ENCODE results near the gene KRTAP1-5.
A peak's percentile ranks its signal among the peaks of the same experiment; 100 is the strongest.
"Not testable (repeated sequence)": the region's sequence is repeated elsewhere in the genome, so short reads cannot be mapped to it uniquely, and the experiment has no call there.

Gene KRTAP1-5

DNA sequence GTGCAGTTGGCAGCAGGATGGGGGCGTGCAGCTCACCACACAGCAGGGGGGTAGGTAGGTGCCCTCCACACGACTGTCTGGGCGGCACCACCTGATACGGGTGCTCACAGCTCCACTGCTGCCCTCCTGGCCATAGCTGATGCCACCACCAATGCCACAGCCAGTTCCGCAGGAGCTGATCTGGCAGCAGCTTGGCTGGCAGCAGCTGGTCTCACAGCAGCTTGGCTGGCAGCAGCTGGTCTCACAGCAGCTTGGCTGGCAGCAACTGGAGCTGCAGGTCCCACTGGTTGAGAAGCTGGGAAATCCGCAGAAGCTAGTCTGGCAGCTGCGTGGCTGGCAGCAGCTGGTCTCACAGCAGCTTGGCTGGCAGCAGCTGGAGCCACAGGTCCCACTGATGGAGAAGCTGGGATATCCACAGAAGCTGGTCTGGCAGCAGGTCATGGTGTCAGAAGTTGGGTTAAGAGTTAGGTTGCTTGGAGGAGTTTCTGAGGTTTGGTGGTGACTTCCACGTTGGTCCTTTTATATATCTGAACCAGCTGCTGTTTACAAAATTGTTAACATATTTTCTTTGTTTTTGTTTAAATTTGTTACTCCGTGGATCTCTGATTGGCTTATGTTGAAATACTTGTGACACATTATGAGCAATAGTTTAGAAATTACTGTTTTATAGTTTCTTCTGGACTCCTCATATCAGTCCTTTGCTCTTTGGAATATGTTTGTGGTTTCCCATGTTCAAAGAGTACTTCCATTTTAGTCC is at the start of gene KRTAP1-5:
TSS of gene KRTAP1-5 (minus strand) at position 494 of the 757 bp plus-strand sequence. CDS start at position 441, 53 bp downstream.
- no peak for DNase-seq

GRCh38 chr17:41076788-41077187 is 49.8 kb upstream of the KRTAP1-5 start:
- no peak for DNase-seq

DNA sequence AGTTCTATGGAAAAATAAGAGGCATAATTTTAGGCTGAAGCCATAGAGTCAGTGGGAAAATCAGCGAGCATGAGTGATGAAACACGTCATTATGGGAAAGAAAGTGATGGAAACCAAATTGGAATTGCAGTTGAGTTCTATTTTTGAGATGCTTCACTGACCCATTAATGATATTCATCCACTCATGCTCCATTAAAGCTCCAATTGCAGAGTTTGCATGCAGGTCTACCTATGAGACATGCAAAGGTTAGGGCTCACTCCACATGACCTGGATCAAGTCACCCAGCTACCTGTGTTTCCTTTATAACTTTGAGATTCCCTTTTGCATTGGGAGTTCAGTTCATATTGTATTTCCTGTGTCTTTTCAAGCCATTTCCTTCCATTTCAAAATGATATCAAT is 46.7 kb upstream of the KRTAP1-5 start:
- no peak for DNase-seq

GRCh38 chr17:41071606-41072360 is 44.8 kb upstream of the KRTAP1-5 start:
- no peak for DNase-seq

- peak; percentile 42 to 58 for DNase-seq
Observed at GRCh38 chr17:41069031-41069430, 42.0 kb upstream of the KRTAP1-5 start.

- DNase-seq = no peak
Observed at GRCh38 chr17:41067281-41067680, 40.3 kb upstream of the KRTAP1-5 start.

DNA sequence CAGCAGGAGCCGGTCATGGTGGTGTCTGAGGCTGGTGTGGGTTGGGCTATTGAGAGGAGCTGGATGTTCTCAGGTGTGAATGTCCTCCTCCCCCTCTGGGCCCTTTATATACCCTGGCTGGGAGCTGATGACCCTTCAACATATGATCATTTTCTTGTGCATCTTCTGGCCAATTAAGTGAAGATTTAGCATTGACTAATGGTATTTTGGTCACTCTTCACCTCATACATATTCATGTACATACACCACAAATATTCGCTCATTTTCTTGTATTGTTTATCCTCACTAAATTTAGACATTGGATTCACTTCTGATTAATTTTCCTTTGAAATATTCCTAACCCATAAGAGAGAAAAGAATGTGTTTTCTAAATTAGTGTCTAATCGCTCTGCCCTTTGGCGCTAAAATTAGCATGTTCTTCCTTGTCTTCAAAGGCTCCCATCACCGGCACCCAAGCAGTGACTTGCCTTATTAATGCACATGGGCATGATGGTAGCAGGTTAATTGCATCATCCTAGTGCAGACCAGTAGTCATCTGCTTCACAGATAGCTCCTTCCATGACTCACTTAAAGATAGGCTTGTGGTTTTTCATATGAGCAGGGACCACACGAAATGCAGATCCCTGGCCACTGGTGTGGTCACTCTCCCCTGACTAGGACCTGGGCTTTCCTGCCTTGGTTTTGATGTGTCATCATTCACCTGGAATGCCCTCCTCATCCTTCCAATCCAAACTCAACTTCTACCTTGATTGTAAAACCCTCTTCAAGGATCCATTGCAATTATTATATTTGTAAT is 39.0 kb upstream of the KRTAP1-5 start, which contains the start of gene KRTAP2-4:
TSS of gene KRTAP2-4 (minus strand) at position 51 of the 796 bp plus-strand sequence. CDS start at position 17, 34 bp downstream.
- DNase-seq = peak; percentile 34 to 58

DNA sequence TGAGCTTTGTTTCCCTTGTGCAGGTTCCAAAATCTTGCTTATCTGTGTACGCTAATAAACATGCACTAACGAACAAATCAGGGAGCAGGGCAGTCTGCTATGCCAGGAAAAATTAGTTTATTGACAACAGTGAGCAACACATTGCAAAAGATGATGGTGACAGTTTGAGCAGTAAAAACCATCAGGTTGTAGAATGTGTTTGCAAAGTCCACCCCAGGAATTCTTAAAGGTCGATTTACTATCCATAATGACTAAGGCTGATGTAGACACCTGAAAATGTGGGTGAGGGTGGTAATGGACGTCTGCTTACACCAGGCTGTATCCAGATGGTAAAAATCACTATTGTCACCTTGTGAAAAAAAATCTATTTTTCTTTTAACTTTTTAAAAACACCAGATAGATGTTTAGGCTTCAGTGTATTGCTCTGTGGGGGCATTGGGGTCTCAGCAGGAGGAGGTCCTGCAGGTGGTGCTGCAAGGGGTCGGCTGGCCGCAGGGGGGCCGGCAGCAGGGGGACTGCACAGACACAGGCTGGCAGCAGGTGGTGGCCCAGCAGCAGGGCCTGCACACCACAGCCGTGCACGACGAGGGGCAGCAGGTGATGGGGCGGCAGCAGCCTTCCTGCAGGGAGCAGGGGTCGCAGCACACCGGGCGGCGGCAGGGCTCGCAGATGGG is 38.1 kb upstream of the KRTAP1-5 start:
- not testable (repeated sequence) for DNase-seq

- DNase-seq = no peak
Observed at GRCh38 chr17:41064301-41064700, 37.3 kb upstream of the KRTAP1-5 start.

DNA sequence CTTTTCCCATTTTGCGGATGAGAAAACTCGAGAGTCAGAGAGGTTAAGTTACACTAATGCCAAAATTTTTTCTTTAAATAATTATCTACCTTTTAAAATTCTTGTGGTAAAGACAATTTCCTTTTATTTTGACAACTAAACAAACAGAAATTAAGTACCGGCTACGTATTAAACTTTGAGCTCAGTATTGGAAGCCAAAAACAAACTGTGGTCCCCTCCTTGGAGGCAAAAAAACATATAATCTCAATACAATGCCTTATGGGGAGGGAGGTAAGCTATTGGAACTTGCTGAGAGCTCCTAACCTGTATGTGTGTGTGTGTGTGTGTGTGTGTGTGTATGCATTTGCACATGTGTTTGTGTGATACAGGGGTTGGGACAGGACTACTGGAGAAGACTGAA is 36.4 kb upstream of the KRTAP1-5 start:
- DNase-seq = no peak

DNA sequence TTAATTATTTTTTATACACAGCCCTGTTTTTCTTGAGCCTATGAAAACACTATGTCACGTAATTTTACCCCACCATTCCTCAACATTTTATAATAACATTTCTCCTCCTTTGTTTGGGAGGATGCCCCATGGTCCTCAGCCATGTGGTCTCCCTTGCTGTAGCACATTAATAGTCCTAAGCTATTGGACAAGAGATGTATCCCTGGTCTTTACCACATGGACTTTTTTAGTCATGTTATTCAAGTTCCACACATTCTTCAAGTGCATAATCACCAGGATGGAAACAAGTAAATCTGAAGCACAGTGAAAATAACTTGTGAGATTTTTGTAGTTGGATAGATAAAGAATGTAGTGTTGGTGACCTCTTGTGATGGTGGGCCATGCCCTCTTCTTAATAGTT is 35.0 kb upstream of the KRTAP1-5 start:
- no peak for DNase-seq

- no peak for DNase-seq
Observed at GRCh38 chr17:41060052-41060604, 33.1 kb upstream of the KRTAP1-5 start, which contains the start of gene KRTAP2-3. Gene KRTAP2-3 (minus strand): TSS chr17:41060114. CDS start chr17:41060050, 64 bp downstream.

GRCh38 chr17:41059276-41060051 is 32.5 kb upstream of the KRTAP1-5 start:
- not testable (repeated sequence) for DNase-seq

DNA sequence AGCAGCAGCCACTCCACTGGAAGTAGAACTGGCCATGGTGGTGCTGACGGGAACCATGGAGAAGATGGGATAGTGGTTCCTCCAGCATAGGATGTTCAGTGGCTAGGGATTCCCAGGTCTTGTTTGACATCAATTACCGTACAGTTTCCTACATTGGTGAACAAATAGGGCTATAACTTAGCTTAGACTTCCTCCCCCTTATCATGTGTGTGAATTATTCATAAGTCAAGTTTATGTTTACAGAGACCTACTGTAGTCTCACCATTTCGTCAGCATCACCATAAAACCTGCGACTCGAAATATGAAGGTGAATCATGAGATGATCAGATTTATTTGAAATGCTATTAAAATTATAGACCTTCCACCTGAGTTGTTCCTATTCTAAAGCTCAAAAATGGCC is 31.7 kb upstream of the KRTAP1-5 start:
- no peak for DNase-seq

- no peak for DNase-seq
Observed at GRCh38 chr17:41057547-41057946, 30.5 kb upstream of the KRTAP1-5 start.

DNA sequence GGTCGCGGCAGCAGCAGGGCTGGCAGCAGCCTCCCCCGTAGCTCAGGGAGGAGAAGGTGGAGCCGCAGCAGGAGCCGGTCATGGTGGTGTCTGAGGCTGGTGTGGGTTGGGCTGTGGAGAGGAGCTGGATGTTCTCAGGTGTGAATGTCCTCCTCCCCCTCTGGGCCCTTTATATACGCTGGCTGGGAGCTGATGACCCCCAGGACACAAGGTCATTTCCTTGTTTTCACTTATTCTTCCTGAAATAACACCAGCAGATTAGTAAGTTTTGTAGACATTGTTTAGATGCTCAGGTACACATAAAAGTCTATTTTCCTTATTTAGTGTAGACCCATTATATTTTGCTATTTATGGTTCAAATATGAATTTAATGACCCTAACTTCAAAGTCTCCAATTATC is 28.1 kb upstream of the KRTAP1-5 start, which contains the start of gene KRTAP2-2:
TSS of gene KRTAP2-2 (minus strand) at position 101 of the 400 bp plus-strand sequence. CDS start at position 82, 19 bp downstream.
- DNase-seq = not testable (repeated sequence)

DNA sequence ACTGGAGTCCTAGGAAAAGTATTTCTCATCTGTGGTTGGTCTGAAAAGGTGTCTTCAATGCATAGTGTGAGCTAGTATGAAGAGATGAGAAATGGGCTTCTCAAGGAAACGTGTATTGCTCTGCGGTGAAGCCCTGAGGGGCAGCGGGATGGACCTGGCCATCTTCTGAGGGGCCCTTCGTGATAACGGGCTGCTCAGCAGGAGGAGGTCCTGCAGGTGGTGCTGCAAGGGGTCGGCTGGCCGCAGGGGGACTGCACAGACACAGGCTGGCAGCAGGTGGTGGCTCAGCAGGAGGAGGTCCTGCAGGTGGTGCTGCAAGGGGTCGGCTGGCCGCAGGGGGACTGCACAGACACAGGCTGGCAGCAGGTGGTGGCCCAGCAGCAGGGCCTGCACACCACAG is 27.5 kb upstream of the KRTAP1-5 start:
- not testable (repeated sequence) for DNase-seq

DNA sequence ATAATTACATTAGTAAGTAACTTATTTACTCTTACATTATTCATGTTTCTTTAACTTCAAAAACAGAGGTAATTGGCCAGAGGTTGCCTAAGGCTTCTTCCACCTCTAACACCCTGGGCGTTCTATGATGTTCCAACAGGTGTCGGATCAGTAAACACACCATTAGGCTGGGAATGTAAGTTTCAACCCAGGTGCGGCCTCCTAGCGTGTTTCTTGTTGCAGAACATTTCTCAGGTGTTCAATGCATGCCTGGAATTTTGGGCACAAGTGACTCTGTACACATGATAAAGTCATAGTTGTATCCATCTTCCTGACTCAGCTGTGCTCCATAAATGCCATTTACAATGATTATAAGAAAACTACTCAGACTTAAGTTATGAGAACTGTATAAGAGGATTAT is 27.0 kb upstream of the KRTAP1-5 start:
- no peak for DNase-seq

DNA sequence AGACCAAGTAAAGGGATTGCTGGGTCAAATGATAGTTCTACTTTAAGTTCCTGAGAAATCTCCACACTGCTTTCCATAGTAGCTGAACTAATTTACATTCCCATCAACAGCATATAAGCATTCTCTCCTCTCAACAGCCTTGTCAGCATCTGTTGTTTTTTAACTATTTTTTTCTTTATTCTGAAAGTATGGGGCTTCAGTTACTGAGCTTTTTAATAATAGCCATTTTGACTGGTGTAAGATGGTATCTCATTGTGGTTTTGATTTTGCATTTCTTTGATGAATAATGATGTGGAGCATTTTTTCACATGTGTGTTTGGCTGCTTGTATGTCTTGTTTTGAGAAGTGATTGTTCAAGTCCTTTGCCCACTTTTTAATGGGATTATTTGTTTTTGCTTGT is 25.6 kb upstream of the KRTAP1-5 start:
- no peak for DNase-seq

DNA sequence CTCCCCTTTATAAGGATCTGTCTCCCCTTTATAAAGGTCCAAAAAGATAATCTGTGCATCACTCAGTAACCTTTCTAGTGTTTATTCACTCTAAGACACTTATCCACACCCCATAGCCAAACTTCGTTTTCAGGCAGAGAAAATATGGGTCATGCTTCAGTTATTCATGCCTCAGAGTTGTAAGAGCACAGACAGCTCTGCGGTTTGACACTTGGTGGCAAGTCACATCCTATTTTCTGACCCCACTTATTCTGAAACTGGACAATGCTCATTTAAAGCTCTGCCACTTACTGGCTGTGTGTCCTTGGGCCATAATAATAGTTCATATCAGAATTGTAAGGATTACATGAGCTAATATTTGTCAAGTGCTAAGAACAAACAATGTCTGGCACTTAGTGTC is 22.1 kb upstream of the KRTAP1-5 start:
- no peak for DNase-seq

GRCh38 chr17:41048441-41048840 is 21.4 kb upstream of the KRTAP1-5 start:
- no peak for DNase-seq
